ENCODE data around the gene NEIL1. TPM values are rescaled to one million over a fixed set of nuclear protein-coding genes. Genes with fewer than 3 reads are reported as not detected.

The NEIL1 gene
- total RNA-seq, 4 donors from 2014 or later, result 25.2 to 71.9 (median 48.8) TPM

DNA sequence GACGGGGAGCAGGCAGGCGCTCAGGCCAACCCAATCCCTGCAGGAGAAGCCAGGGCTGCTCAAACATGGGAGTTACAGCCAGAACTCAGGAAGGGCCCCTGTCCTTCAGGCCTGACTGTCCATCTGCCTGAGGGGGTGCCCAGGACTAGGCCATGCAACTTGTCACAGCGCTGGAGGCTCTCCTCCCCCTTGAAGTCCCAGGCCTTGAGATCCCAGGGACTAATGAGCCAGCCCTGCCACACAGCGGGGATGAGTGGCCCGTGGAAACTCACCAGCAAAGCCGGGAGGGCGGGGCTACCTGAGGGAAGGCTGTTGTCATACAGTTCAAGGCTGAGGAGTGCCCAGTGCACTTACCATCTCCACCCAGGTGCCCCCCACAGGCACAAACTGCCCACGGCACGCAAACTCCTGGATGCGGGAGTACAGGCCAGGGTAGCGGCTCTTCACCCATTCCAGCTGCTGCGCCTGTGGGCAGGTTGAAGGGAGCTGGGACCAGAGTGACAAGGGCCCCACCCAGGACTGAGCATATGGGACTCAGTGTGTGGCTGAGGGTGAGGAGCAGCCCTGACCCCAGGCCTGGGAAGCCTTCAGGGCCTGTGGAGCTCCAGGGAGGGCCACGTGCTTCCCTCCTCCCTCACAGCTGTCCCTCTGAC lies 15.3 kb downstream of the NEIL1 start:
- intact Hi-C loops (cut with DNase I), result loop anchor here (10.0 kb wide), 1 partner anchor 293 kb away; no protein-coding TSS in a partner anchor
- TF ChIP-seq, protein P1, sequence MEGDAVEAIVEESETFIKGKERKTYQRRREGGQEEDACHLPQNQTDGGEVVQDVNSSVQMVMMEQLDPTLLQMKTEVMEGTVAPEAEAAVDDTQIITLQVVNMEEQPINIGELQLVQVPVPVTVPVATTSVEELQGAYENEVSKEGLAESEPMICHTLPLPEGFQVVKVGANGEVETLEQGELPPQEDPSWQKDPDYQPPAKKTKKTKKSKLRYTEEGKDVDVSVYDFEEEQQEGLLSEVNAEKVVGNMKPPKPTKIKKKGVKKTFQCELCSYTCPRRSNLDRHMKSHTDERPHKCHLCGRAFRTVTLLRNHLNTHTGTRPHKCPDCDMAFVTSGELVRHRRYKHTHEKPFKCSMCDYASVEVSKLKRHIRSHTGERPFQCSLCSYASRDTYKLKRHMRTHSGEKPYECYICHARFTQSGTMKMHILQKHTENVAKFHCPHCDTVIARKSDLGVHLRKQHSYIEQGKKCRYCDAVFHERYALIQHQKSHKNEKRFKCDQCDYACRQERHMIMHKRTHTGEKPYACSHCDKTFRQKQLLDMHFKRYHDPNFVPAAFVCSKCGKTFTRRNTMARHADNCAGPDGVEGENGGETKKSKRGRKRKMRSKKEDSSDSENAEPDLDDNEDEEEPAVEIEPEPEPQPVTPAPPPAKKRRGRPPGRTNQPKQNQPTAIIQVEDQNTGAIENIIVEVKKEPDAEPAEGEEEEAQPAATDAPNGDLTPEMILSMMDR (IDR thresholded peaks at IDR 0.05), result no peak
- TF ChIP-seq POLR2A (IDR thresholded peaks at IDR 0.05), result no peak
- no peak overlapping the region for H3K27ac ChIP-seq
- 88 to 98% methylated on average over 6 to 7 of the region's 13 CpGs for WGBS, 2 donors
- peaks cover 0 to 1% of the 10 kb centered on the region in 2 donors for H3K4me1 ChIP-seq
- H3K36me3 ChIP-seq, result peaks cover 22 to 50% of the 10 kb centered on the region in 2 donors
- no peaks in the 10 kb centered on the region for H3K27me3 ChIP-seq
- H3K9me3 ChIP-seq, result no peaks in the 10 kb centered on the region
- DNase-seq, result no peak
- no peak overlapping the region for H3K4me3 ChIP-seq (replicated peaks in 1 of 3)

- intact Hi-C loops (cut with DNase I), result loop anchor here (10.0 kb wide), 1 partner anchor 292 kb away; no protein-coding TSS in a partner anchor
- Histone ChIP-seq H3K4me3 (replicated peaks in 1 of 3) (no peak overlapping the region), H3K9me3 (no peaks in the 10 kb centered on the region), H3K36me3 (peaks cover 22 to 50% of the 10 kb centered on the region in 2 donors), H3K4me1 (peaks cover 0 to 7% of the 10 kb centered on the region in 2 donors), H3K27me3 (no peaks in the 10 kb centered on the region), H3K27ac (no peak overlapping the region)
- DNase-seq, result no peak
- TF ChIP-seq, protein P1 (IDR thresholded peaks at IDR 0.05), result no peak
- no peak for TF ChIP-seq POLR2A (IDR thresholded peaks at IDR 0.05)
- 67 to 83% methylated on average over 3 to 7 of the region's 7 CpGs for WGBS, 2 donors
These were observed 15.9 kb downstream of the NEIL1 start for GRCh38 chr15:75362642-75363249.

DNA sequence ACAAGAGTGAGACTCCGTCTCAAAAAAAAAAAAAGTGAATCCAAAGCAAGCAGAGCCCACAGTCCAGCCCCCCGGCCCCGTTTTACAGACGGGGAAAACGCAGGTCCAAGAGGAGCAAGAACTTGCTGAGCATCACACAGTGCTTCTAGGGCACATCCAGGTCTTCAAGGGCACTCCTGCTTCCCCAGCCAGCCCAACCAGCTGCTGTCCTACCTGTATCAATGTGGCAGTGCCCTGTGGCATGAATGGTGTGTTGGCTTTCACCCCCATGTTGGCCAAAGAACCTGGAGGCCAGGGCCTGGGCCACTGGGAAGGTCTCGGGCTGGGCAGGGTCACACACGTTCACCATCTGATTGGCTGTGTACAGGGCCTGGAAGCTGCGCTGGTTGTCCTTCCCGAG lies 16.9 kb downstream of the NEIL1 start:
- TF ChIP-seq, protein P1 (IDR thresholded peaks at IDR 0.05), result no peak
- no peak for TF ChIP-seq POLR2A (IDR thresholded peaks at IDR 0.05)
- Histone ChIP-seq H3K27ac (no peak overlapping the region), H3K9me3 (no peaks in the 10 kb centered on the region), H3K36me3 (peaks cover 19 to 48% of the 10 kb centered on the region in 2 donors), H3K4me1 (peaks cover 1 to 7% of the 10 kb centered on the region in 2 donors), H3K4me3 (replicated peaks in 1 of 3) (no peak overlapping the region), H3K27me3 (no peaks in the 10 kb centered on the region)
- WGBS, 2 donors, result 89 to 93% methylated on average over 9 of the region's 9 CpGs
- intact Hi-C loops (cut with DNase I), result loop anchor here (10.0 kb wide), 1 partner anchor 291 kb away; no protein-coding TSS in a partner anchor
- DNase-seq, result no peak

DNA sequence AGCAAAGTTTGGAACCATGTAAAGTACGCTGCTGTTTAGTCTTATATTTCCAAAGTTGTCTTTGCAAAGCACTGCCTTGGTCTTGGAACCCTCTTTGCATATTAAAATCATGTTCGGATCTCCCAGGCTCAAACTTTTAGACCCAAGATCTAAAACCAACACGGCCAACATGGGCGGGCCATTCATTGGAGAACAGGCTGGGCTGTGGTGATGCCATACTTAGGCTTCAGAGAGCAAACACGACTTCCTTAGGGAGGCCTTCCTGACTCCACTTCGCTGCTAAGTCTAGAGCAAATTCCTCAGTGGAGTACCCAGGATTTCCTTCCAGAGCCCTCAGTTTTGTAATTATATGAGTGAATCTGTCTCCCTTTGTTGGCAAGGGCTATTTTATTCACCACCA lies 18.0 kb downstream of the NEIL1 start:
- peaks cover 11 to 40% of the 10 kb centered on the region in 2 donors for H3K36me3 ChIP-seq
- 87 to 97% methylated on average over 6 of the region's 6 CpGs for WGBS, 2 donors
- H3K27ac ChIP-seq, result no peak overlapping the region
- H3K4me3 ChIP-seq (replicated peaks in 1 of 3), result no peak overlapping the region
- DNase-seq, result no peak
- peaks cover 12 to 18% of the 10 kb centered on the region in 2 donors for H3K4me1 ChIP-seq
- no peaks in the 10 kb centered on the region for H3K9me3 ChIP-seq
- intact Hi-C loops (cut with DNase I), result loop anchor here (5.0 to 10.0 kb wide), 3 partner anchors 87 to 317 kb away; partner anchors contain the start of gene SIN3A
- TF ChIP-seq, protein P1 (IDR thresholded peaks at IDR 0.05), result no peak
- no peak for TF ChIP-seq POLR2A (IDR thresholded peaks at IDR 0.05)
- no peaks in the 10 kb centered on the region for H3K27me3 ChIP-seq

GRCh38 chr15:75366163-75366562 lies 19.3 kb downstream of the NEIL1 start:
- H3K9me3 ChIP-seq, result no peaks in the 10 kb centered on the region
- DNase-seq, result no peak
- H3K36me3 ChIP-seq, result peaks cover 11 to 47% of the 10 kb centered on the region in 2 donors
- H3K4me1 ChIP-seq, result peaks cover 13 to 18% of the 10 kb centered on the region in 2 donors
- no peak overlapping the region for H3K4me3 ChIP-seq (replicated peaks in 1 of 3)
- TF ChIP-seq, protein P1 (IDR thresholded peaks at IDR 0.05), result no peak
- TF ChIP-seq POLR2A (IDR thresholded peaks at IDR 0.05), result no peak
- intact Hi-C loops (cut with DNase I), result loop anchor here (5.0 to 10.0 kb wide), 3 partner anchors 86 to 316 kb away; partner anchors contain the start of gene SIN3A
- no peaks in the 10 kb centered on the region for H3K27me3 ChIP-seq
- no peak overlapping the region for H3K27ac ChIP-seq
- WGBS, 2 donors, result 96% methylated on average over 3 of the region's 3 CpGs

All from thyroid gland (tissue), 4 donors.